CD4-positive, alpha-beta T cell treated with Interferon alpha-2 for 1 hour (primary cell): ENCODE results near the gene DNMT3A.

Experiments
- DNase-seq, 2 donors: peaks; one replicate each; pipeline ENCODE4 v3.0.0-alpha.2; 2020 to 2022

The DNMT3A gene

GRCh38 chr2:25342372-25343186 lies 854 bp upstream of the DNMT3A start:
- peak; percentile 83 to 89 for DNase-seq

- DNase-seq, result peak in 1 of 2 donors; percentile 39
Observed at GRCh38 chr2:25341011-25341727, 556 bp downstream of the DNMT3A start.

GRCh38 chr2:25340181-25340921 lies 1.4 kb downstream of the DNMT3A start:
- DNase-seq, result peak in 1 of 2 donors; percentile 19

- DNase-seq, result no peak
Observed at GRCh38 chr2:25339791-25340180, 1.9 kb downstream of the DNMT3A start.

- no peak for DNase-seq
Observed at GRCh38 chr2:25339211-25339674, 2.5 kb downstream of the DNMT3A start.

GRCh38 chr2:25338401-25338800 lies 3.3 kb downstream of the DNMT3A start:
- no peak for DNase-seq

GRCh38 chr2:25337891-25338290 lies 3.8 kb downstream of the DNMT3A start:
- DNase-seq, result no peak

GRCh38 chr2:25337276-25337675 lies 4.4 kb downstream of the DNMT3A start:
- no peak for DNase-seq

GRCh38 chr2:25336383-25336841 lies 5.3 kb downstream of the DNMT3A start:
- DNase-seq, result no peak

- no peak for DNase-seq
Observed at GRCh38 chr2:25335971-25336370, 5.8 kb downstream of the DNMT3A start.

- no peak for DNase-seq
Observed at GRCh38 chr2:25335204-25335603, 6.5 kb downstream of the DNMT3A start.

GRCh38 chr2:25334482-25334881 lies 7.2 kb downstream of the DNMT3A start:
- no peak for DNase-seq

- peak in 1 of 2 donors; percentile 40 for DNase-seq
Observed at GRCh38 chr2:25333981-25334380, 7.7 kb downstream of the DNMT3A start.

- no peak for DNase-seq
Observed at GRCh38 chr2:25332571-25332970, 9.2 kb downstream of the DNMT3A start.

- no peak for DNase-seq
Observed at GRCh38 chr2:25331686-25332365, 9.9 kb downstream of the DNMT3A start.

- no peak for DNase-seq
Observed at GRCh38 chr2:25330937-25331336, 10.8 kb downstream of the DNMT3A start.

GRCh38 chr2:25330273-25330672 lies 11.5 kb downstream of the DNMT3A start:
- DNase-seq, result no peak

- DNase-seq, result no peak
Observed at GRCh38 chr2:25328152-25329085, 13.3 kb downstream of the DNMT3A start.

GRCh38 chr2:25326326-25327013 lies 15.3 kb downstream of the DNMT3A start:
- no peak for DNase-seq

GRCh38 chr2:25324905-25325592 lies 16.7 kb downstream of the DNMT3A start:
- DNase-seq, result no peak
